PC-9 (cell line): ENCODE results near the gene ZBTB7C. TPM values are rescaled to one million over a fixed set of nuclear protein-coding genes. Genes with fewer than 3 reads are reported as not detected.

ENCODE experiments used
- BruUV-seq: library from RNA; stranded (reverse); fragments of 400-500 nt; replicated peaks from 2 replicates; lab custom pipeline; 2021; lab: Mats Ljungman, UMichigan
- CTCF ChIA-PET: fragments of 300-600 bp; sonication (Branson Sonifier 250); formaldehyde crosslinking; loops from one replicate; lab custom pipeline; 2022; ENCODE audit warnings: antibody characterized with exemption; lab: Charles Lee
- POLR2A ChIA-PET: fragments of 300-600 bp; sonication (Branson Sonifier 250); formaldehyde crosslinking; loops from one replicate; lab custom pipeline; 2022; ENCODE audit warnings: antibody characterized with exemption; ENCODE audit not compliant: unreplicated experiment; lab: Charles Lee
- DNase-seq, 2 experiments: peaks; one replicate each; pipeline versions ENCODE4 v3.0.0 to v3.0.0-alpha.2; 2015 to 2022; ENCODE audit warnings: mixed read lengths in 1 of 2
- H2AFZ ChIP-seq: fragments of 200-600 bp; sonication (generic); 2 replicates; pipeline ENCODE4 v1.8.1; 2017; ENCODE audit warnings: antibody characterized with exemption
- H3F3A ChIP-seq: fragments of 200-600 bp; sonication (generic); 2 replicates; pipeline ENCODE4 v1.8.1; 2017; ENCODE audit warnings: antibody characterized with exemption, mild to moderate bottlenecking, low read depth; ENCODE audit not compliant: insufficient read depth
- H3K27ac ChIP-seq: fragments of 200-600 bp; sonication (generic); 2 replicates; pipeline ENCODE4 v1.6.1; 2016; ENCODE audit warnings: mixed run types
- H3K27me3 ChIP-seq: fragments of 200-600 bp; sonication (generic); 2 replicates; pipeline ENCODE4 v1.6.1; 2016; ENCODE audit warnings: low read depth, mixed run types; ENCODE audit not compliant: insufficient read depth
- H3K36me3 ChIP-seq: fragments of 200-600 bp; sonication (generic); 2 replicates; pipeline ENCODE4 v1.6.1; 2016; ENCODE audit warnings: low read depth, mixed run types
- H3K4me1 ChIP-seq: fragments of 200-600 bp; sonication (generic); replicated peaks from 2 replicates; pipeline ENCODE4 v1.6.1; 2016; ENCODE audit warnings: mixed run types; ENCODE audit not compliant: insufficient read depth
- H3K4me2 ChIP-seq: fragments of 200-600 bp; sonication (generic); 2 replicates; pipeline ENCODE4 v1.6.1; 2017; ENCODE audit warnings: mixed run types
- H3K4me3 ChIP-seq: fragments of 200-600 bp; sonication (generic); 2 replicates; pipeline ENCODE4 v1.6.1; 2016; ENCODE audit warnings: mixed run types
- H3K79me2 ChIP-seq: fragments of 200-600 bp; sonication (generic); 2 replicates; pipeline ENCODE4 v1.6.1; 2017; ENCODE audit warnings: low read depth, mixed run types
- H3K9me2 ChIP-seq: fragments of 200-600 bp; sonication (generic); 2 replicates; pipeline ENCODE4 v1.8.1; 2017; ENCODE audit warnings: mild to moderate bottlenecking; ENCODE audit not compliant: insufficient read depth
- H3K9me3 ChIP-seq: fragments of 200-600 bp; sonication (generic); 2 replicates; pipeline ENCODE4 v1.8.1; 2016; ENCODE audit warnings: low read depth; ENCODE audit not compliant: insufficient read depth
- H4K20me1 ChIP-seq: fragments of 200-600 bp; sonication (generic); 2 replicates; pipeline ENCODE4 v1.8.1; 2017; ENCODE audit not compliant: insufficient read depth
- CTCF ChIP-seq: fragments of 200-600 bp; sonication (generic); conservative IDR thresholded peaks from 2 replicates; pipeline ENCODE4 v1.6.1; 2017; ENCODE audit warnings: mixed run types, antibody characterized with exemption, mild to moderate bottlenecking, moderate library complexity
- EZH2 ChIP-seq: fragments of 200-600 bp; sonication (generic); IDR thresholded peaks from 2 replicates; pipeline ENCODE4 v1.8.0; 2017; ENCODE audit warnings: antibody characterized with exemption, low read depth
- intact Hi-C: fragments of 100-400 bp; cut with micrococcal nuclease; formaldehyde crosslinking; loops from one replicate; pipeline ENCODE4 v1.10.0; 2022; ENCODE audit not compliant: unreplicated experiment
- total RNA-seq: library from RNA; stranded (reverse); gene quantifications from 2 replicates; pipeline ENCODE4 v1.2.3, GENCODE V29; 2021

The ZBTB7C gene
- total RNA-seq, 1 experiment from 2014 or later = not detected

- no peaks in the 10 kb centered on the region for H3K27me3 ChIP-seq
- no peak overlapping the region for H3K4me2 ChIP-seq
- H3K9me2 ChIP-seq = no peaks in the 10 kb centered on the region
- peaks cover 3% of the 10 kb centered on the region; the same call in 1 of the 2 replicates for H3K4me1 ChIP-seq
- TF ChIP-seq EZH2 = no peak
- no peak for TF ChIP-seq CTCF
- no peaks in the 10 kb centered on the region for H3F3A ChIP-seq
- ChIA-PET CTCF (interaction anchor here (0.7 kb wide), 1 partner anchor 75 kb away, joined by 3 read pairs; no protein-coding TSS in a partner anchor), POLR2A (no interaction called here)
- intact Hi-C loops = no loop called here
- H3K9me3 ChIP-seq = no peaks in the 10 kb centered on the region
- H2AFZ ChIP-seq = no peak overlapping the region
- H3K27ac ChIP-seq = no peak overlapping the region
- H3K79me2 ChIP-seq = no peaks in the 10 kb centered on the region
- DNase-seq = no peak
- no peak overlapping the region for H3K4me3 ChIP-seq
- BruUV-seq = no TSS peak
- no peaks in the 10 kb centered on the region for H3K36me3 ChIP-seq
- no peaks in the 10 kb centered on the region for H4K20me1 ChIP-seq
Measured at GRCh38 chr18:48342125-48342524, 67.1 kb downstream of the ZBTB7C start.

- Histone ChIP-seq H3K9me2 (no peaks in the 10 kb centered on the region), H3K79me2 (no peaks in the 10 kb centered on the region), H3K27ac (no peak overlapping the region), H3K4me2 (no peak overlapping the region), H3K9me3 (no peaks in the 10 kb centered on the region), H4K20me1 (no peaks in the 10 kb centered on the region), H3K4me3 (no peak overlapping the region), H3K4me1 (peaks cover 6% of the 10 kb centered on the region; the same call in 1 of the 2 replicates), H3K36me3 (no peaks in the 10 kb centered on the region), H3F3A (no peaks in the 10 kb centered on the region), H3K27me3 (no peaks in the 10 kb centered on the region), H2AFZ (no peak overlapping the region)
- no peak for TF ChIP-seq EZH2
- TF ChIP-seq CTCF = no peak
- BruUV-seq = no TSS peak
- CTCF ChIA-PET = no interaction called here
- intact Hi-C loops = no loop called here
- POLR2A ChIA-PET = no interaction called here
- no peak for DNase-seq
Measured at GRCh38 chr18:48340560-48340959, 68.6 kb downstream of the ZBTB7C start.

- Histone ChIP-seq H4K20me1 (no peaks in the 10 kb centered on the region), H3K36me3 (no peaks in the 10 kb centered on the region), H3K4me1 (peaks cover 6% of the 10 kb centered on the region; the same call in 1 of the 2 replicates), H3K79me2 (no peaks in the 10 kb centered on the region), H3K4me3 (no peak overlapping the region), H2AFZ (no peak overlapping the region), H3K9me3 (no peaks in the 10 kb centered on the region), H3K9me2 (no peaks in the 10 kb centered on the region), H3K27ac (no peak overlapping the region), H3K27me3 (no peaks in the 10 kb centered on the region), H3K4me2 (no peak overlapping the region), H3F3A (no peaks in the 10 kb centered on the region)
- intact Hi-C loops = no loop called here
- DNase-seq = no peak
- BruUV-seq = no TSS peak
- ChIA-PET POLR2A (no interaction called here), CTCF (no interaction called here)
- no peak for TF ChIP-seq CTCF
Measured at GRCh38 chr18:48339692-48340091, 69.5 kb downstream of the ZBTB7C start.
